ENCODE results near the gene C2CD3. TPM values are rescaled to one million over a fixed set of nuclear protein-coding genes. Genes with fewer than 3 reads are reported as not detected.

Gene C2CD3
- total RNA-seq, 1 donor from 2014 or later, result 13.8 TPM

DNA sequence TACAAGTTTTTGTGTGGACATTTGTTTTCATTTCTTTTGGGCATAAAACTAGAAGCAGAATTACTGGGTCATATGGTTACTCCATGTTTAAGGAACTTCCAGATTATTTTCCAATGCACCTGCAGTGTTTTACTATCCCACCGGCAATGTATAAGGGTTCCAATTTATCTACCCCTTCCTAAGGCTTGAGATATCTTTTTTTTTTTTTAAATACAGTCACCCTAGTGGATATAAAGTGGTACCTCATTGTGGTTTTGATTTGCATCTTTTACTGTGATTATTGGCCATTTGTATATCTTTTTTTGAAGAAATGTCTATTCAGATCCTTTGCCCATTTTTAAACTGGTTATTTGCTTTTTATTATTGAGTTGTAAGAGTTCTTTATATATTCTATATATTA lies 127.4 kb downstream of the C2CD3 start:
- intact Hi-C loops (cut with micrococcal nuclease), result no loop called here
- TF ChIP-seq, protein P1, sequence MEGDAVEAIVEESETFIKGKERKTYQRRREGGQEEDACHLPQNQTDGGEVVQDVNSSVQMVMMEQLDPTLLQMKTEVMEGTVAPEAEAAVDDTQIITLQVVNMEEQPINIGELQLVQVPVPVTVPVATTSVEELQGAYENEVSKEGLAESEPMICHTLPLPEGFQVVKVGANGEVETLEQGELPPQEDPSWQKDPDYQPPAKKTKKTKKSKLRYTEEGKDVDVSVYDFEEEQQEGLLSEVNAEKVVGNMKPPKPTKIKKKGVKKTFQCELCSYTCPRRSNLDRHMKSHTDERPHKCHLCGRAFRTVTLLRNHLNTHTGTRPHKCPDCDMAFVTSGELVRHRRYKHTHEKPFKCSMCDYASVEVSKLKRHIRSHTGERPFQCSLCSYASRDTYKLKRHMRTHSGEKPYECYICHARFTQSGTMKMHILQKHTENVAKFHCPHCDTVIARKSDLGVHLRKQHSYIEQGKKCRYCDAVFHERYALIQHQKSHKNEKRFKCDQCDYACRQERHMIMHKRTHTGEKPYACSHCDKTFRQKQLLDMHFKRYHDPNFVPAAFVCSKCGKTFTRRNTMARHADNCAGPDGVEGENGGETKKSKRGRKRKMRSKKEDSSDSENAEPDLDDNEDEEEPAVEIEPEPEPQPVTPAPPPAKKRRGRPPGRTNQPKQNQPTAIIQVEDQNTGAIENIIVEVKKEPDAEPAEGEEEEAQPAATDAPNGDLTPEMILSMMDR (IDR thresholded peaks at IDR 0.05; ENCODE audit: borderline replicate concordance), result no peak
- DNase-seq, result no peak
- Histone ChIP-seq H3K36me3 (peaks cover 65% of the 10 kb centered on the region), H3K4me3 (no peak overlapping the region), H3K27me3 (ENCODE audit: low read depth) (no peaks in the 10 kb centered on the region), H3K4me1 (no peaks in the 10 kb centered on the region), H3K27ac (replicated peaks) (no peak overlapping the region), H3K9me3 (replicated peaks) (no peaks in the 10 kb centered on the region)

DNA sequence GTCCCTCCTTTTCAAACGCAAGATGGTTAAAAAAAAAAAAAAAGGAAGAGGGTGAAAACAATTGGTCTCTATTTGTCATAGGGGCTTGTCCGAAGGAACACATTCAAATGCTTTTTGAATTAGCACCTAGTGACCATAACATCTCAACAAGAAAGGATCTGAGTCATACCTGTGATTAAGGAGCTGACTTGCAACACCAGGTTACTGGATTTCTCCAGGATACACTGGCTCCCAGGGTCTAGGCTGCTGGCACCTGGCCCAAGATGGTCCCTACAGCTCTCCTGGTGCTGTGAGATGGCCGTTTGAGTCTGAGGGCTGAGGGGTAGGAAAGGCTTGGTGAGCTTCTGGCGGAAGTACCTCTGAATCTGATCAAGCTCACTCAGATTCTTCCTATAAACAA lies 133.5 kb downstream of the C2CD3 start:
- no peaks in the 10 kb centered on the region for H3K9me3 ChIP-seq (replicated peaks)
- intact Hi-C loops (cut with micrococcal nuclease), result no loop called here
- no peak overlapping the region for H3K27ac ChIP-seq (replicated peaks)
- DNase-seq, result no peak
- peaks cover 86% of the 10 kb centered on the region for H3K36me3 ChIP-seq
- TF ChIP-seq, protein P1 (IDR thresholded peaks at IDR 0.05; ENCODE audit: borderline replicate concordance), result no peak
- no peaks in the 10 kb centered on the region for H3K4me1 ChIP-seq
- no peak overlapping the region for H3K4me3 ChIP-seq
- no peaks in the 10 kb centered on the region for H3K27me3 ChIP-seq (ENCODE audit: low read depth)

DNA sequence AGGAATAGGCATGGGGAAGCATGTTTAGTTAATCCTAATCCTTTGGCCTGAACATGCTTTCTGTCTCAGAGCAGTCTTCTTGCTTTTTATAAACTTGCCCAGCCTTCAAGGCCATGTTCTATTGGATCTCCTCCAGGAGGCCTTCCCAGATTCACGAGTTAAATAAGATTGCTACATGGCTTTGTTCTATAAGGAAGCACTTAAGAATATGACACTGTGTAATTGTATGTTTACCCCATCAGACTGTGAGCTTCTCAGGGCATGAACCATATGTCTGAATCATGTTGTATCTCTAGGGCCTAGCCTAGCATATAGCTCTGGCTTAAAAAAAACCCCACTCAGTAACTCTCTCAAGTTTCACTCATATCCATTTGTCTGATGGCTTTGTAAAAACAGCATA lies 135.5 kb downstream of the C2CD3 start:
- no peaks in the 10 kb centered on the region for H3K27me3 ChIP-seq (ENCODE audit: low read depth)
- TF ChIP-seq, protein P1 (IDR thresholded peaks at IDR 0.05; ENCODE audit: borderline replicate concordance), result no peak

DNA sequence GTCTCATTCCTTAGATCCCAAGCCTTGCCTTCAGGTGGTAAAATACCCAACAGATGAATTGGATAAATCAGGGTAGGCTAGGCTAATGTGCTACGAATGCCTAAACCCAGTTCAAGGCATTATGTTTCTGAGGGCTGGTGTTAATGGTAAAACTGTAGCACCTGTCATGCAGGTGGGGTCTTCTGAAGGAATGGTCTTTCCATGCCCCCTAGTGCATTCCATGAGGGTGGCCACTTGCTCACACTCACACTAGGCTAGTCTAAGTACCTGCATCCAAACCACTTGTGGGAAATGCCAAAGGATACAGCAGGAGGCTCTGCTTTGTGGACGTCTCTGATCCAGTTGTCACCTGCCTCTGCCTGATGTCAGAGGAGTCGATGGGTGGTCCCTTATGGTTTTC lies 137.8 kb downstream of the C2CD3 start:
- H3K27ac ChIP-seq (replicated peaks), result no peak overlapping the region
- H3K27me3 ChIP-seq (ENCODE audit: low read depth), result no peaks in the 10 kb centered on the region
- intact Hi-C loops (cut with micrococcal nuclease), result no loop called here
- H3K4me1 ChIP-seq, result peaks cover 6% of the 10 kb centered on the region
- H3K36me3 ChIP-seq, result peaks cover 80% of the 10 kb centered on the region
- H3K9me3 ChIP-seq (replicated peaks), result no peaks in the 10 kb centered on the region
- H3K4me3 ChIP-seq, result no peak overlapping the region
- no peak for DNase-seq
- TF ChIP-seq, protein P1 (IDR thresholded peaks at IDR 0.05; ENCODE audit: borderline replicate concordance), result no peak

More for the DNA sequence above, 135.5 kb downstream of the C2CD3 start:
- DNase-seq, result no peak
- no peak overlapping the region for H3K27ac ChIP-seq (replicated peaks)
- H3K9me3 ChIP-seq (replicated peaks), result no peaks in the 10 kb centered on the region
- H3K4me3 ChIP-seq, result no peak overlapping the region
- intact Hi-C loops (cut with micrococcal nuclease), result no loop called here
- H3K36me3 ChIP-seq, result peaks cover 81% of the 10 kb centered on the region
- H3K4me1 ChIP-seq, result peaks cover 6% of the 10 kb centered on the region

DNA sequence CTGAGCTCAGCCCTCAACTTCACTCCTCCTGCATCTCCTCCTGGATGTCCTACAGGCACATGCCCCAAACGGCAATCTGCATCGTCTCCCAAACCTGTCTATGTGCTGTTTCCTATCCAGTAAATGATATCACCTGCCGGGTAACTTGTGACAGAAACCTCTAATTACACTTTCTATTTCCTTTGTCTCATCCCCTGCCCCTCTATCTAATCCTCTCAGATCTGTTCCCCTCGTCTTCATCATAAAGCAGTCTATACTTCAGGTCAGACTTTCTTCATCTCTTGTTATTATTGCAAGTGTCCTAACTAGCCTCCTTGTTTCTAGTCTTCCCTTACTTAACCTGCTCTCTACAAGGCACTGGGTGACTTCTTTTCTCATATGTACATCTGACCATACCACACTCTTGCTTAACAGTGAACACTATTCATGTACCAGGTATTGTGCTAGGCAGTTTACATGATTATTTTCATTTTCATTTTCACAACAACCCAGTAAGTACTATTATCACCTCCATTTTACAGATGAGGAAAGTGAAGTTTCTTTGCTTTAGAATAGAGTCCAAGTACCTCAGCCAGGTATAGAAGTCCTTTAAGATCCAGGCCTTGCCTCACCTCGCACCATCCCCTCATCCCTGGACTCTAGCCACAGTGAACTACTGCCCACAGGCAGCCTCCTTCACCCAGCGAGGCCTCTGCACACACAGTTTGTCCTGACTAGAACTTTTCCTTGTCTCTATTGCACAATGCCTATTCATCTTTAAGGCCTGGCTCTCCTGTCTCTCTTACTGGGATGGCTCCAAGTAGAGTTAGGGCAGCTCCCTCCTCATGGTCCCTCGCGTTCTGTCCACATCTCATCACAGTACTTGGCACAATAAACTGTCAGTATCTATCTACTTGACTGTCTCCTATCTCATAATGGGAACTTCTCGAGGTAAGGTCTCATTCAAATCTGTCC lies 139.8 kb downstream of the C2CD3 start:
- no peaks in the 10 kb centered on the region for H3K9me3 ChIP-seq (replicated peaks)
- H3K27me3 ChIP-seq (ENCODE audit: low read depth), result no peaks in the 10 kb centered on the region
- TF ChIP-seq, protein P1 (IDR thresholded peaks at IDR 0.05; ENCODE audit: borderline replicate concordance), result no peak
- H3K36me3 ChIP-seq, result peaks cover 65% of the 10 kb centered on the region
- intact Hi-C loops (cut with micrococcal nuclease), result no loop called here
- no peak for DNase-seq
- no peak overlapping the region for H3K4me3 ChIP-seq
- H3K4me1 ChIP-seq, result peaks cover 6% of the 10 kb centered on the region
- no peak overlapping the region for H3K27ac ChIP-seq (replicated peaks)
